Stimulated activated CD4-positive, alpha-beta T cell treated with anti-CD3 and anti-CD28 coated beads, Interleukin-1b, Interleukin-23, amount 100 ng/mL, for 1 hour (primary cell): Measurements from ENCODE around the gene PRELID3B.
"Not testable (repeated sequence)": the region's sequence is repeated elsewhere in the genome, so short reads cannot be mapped to it uniquely, and the experiment has no call there.

ENCODE experiments used
- DNase-seq, 2 donors: peaks; one replicate each; pipeline ENCODE4 v3.0.0-alpha.2; 2020; ENCODE audit warnings: low read depth in 2 of 2

PRELID3B gene

DNA sequence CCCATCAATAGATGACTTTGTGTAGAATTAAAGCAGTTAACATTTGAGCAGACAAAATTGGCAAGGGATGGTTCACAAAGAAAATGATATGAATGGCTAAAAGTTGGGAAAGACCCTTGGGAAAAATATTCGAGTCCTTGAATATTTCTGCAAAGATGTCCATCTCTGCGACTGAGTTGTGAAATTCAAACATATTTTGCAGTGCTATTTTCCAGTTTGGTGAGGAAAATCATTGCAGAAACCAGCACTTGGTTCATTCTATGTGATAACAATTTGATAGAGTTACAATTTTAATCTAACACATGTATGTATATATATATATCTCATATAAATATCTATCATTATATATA lies 6.1 kb upstream of the PRELID3B start:
- no peak for DNase-seq

DNA sequence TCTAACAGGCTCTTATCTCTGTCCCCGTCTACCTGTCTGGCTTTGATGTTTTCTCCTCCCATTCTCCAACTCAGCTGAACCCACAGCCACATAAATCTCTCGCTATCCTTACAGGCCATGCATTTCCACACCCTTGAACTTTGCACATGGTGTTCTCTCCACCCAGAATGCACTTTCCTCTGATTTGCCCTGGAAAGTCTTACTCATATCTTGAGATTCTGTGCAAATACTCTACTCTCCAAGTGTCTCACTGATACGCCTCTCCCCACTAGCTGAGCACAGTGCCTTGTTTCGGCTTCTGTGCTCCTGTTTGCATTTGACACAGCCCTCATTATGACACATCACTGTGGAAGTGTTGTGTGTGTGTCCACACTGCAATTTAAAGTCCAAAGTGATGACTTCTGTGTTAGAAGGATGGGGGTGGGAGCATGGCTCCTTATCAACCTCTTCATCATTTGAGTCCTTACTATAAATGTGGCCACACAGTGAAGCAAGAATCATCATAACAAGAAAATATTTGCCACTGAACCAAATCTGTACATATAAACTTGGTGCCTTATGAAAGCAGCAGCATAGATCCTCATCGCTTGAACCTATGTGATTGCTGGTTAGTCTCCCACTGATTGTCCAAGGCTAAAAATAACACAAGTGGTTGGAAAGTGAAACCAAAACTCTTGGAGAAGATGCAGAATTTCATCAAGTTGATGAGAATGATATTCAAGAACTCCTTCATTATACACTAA lies 5.5 kb upstream of the PRELID3B start:
- no peak for DNase-seq

DNA sequence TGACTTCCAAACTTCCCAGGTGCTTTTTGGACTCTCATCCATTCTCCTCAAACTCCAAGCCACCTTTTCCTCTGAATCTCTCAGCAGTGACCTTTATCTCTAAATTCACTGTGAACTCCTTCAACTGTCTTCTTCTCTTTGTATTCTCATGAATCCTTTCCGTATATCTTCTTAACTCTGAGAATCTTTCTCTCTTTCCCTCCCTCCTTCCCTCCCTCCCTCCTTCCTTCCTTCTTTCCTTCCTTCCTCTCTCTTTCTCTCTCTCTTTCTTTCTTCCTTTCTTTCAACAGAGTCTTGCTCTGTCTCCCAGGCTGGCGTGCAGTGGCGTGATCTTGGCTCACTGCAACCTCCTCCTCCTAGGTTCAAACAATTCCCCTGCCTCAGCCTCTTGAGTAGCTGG lies 4.3 kb upstream of the PRELID3B start:
- DNase-seq: no peak

- DNase-seq: no peak
Observed at GRCh38 chr20:59044796-59045195, 2.2 kb upstream of the PRELID3B start.

DNA sequence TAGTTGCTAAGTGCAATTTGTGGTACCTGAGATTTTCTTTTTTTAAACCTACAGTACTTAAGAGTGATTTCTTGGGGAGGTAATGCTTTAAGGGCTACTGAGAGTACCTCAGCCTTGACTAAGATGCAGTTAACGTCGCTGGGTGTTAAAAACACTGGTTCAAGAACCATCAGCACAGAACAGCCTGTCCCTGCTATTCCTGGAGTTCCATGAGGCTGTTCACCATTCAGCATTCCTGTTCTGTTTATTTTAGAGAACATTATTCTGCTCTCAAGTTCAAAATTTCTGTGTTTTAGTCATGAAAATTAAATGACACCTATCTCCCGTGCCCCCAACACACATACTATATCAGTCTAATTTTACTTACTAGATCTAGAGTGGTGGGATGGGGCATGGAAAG lies 1.7 kb upstream of the PRELID3B start:
- DNase-seq: no peak

DNA sequence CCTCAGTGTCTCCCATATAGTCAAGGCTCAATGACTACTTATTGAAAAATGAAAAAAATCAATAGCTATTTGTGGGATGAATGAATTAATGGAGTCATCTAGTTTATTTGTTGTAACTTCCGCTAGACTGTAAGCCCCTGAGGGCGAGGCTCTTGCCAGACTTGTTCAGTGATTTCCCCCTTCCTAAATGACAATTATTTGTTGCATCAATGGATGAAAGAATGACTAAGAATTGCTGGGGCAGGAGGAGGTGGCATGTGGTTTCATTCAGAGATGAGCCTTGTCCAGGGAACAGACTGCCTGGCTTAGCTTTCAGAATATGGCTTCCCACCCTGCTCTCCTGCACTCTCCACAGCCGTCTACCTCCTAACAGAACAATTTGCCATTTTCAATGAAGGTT lies 1.1 kb upstream of the PRELID3B start:
- no peak for DNase-seq

DNA sequence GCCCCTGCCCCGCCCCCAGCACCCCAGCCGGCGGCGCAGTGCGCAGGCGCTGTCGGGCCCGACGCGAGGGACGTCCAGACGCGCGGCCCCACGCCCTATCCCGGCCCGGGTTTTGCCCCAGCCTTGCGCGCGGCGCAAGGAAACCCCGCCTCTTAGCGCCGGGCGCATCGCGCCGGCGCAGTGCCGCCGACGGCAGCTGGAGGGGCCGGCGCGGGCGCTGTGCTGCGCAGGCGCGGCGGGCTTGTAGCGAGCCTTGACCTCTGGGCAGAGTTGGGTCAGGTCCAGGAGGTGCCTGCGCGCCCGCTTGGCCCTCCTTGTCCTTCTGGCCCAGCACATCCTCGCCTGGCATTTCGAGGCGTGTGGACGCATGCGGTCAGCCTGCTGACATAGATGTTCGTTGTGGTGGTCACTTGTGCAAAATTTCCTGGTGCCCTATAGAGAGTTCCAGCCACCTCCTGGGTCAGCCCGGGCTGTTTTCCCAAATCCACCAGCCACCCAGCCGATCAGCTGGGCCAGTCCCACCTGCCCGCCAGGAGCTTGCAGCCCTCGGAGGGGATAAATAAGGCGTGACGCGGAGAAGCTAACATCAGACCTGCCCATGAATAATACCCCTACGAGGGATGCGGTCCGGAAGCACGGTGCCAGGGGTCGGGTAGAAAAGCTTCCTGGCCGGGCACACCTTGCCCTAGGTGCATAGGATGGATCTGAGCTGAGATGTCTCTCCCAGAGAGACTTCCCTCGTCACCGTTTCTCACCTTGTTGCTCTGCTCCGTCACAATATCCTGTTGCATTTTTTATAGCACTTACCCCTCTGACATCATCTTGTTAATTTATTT lies 428 bp upstream of the PRELID3B start:
- DNase-seq: peak; percentile 90 to 91

DNA sequence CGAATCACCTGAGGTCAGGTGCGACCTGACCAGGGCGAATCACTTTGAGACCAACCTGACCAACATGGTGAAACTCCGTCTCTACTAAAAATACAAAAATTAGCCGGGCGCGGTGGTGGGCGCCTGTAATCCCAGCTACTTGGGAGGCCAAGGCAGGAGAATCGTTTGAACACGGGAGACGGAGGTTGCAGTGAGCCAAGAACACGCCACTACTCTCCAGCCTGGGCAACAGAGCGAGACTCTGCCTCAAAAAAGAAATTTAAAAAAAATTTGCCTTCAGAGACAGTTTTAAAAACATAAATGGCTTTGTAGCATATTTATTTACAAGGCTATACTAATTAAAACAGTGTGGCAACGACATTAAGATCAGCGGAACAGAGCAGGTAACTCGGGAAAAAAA lies 1.1 kb downstream of the PRELID3B start:
- DNase-seq: not testable (repeated sequence)

GRCh38 chr20:59040667-59041066 lies 1.9 kb downstream of the PRELID3B start:
- no peak for DNase-seq

- no peak for DNase-seq
Observed at GRCh38 chr20:59039233-59039632, 3.4 kb downstream of the PRELID3B start.

- no peak for DNase-seq
Observed at GRCh38 chr20:59037386-59037785, 5.2 kb downstream of the PRELID3B start.

DNA sequence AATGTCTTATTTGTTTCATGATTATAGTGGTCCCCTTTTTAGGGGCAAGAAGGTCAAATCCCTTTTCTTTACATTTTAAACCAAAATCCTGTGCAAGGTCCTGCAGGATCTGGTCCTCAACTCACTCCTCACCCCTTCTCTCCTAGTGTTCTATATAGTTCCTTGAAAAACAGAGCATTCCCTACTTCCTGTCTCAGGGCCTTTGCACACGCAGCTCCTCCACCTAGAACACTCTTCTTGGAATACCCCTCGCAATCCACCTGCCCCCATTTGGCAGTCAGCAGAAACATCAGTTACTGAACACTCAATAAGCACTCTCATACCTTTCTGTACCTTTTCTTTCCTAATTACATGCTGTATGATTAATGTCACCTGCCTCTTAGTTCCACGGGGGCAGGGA lies 7.2 kb downstream of the PRELID3B start:
- DNase-seq: no peak

DNA sequence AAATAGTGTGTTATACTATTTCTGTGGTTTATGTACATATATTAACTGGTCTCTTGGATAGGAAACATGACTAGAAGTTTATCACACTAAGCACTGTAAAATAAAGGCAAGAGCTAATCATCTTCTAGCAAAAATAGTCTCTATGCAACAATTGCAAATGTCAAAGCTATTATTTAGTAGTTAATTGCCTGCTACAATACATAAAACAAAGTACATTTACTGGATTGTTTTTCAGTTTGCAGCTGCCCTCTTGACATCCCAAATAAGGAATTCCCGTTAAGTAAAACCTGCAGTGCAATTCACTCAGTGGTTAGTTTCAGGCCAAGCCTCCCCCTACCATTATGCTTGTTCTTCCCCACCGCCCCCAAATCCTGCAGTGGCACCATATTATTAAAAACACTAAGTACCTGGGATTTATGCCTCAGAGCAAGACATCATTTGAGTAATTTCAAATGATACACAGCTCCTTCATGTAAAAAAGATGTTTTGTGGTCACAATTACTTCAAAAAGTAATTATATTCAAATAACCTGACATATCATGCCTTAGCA lies 8.9 kb downstream of the PRELID3B start:
- DNase-seq: no peak

DNA sequence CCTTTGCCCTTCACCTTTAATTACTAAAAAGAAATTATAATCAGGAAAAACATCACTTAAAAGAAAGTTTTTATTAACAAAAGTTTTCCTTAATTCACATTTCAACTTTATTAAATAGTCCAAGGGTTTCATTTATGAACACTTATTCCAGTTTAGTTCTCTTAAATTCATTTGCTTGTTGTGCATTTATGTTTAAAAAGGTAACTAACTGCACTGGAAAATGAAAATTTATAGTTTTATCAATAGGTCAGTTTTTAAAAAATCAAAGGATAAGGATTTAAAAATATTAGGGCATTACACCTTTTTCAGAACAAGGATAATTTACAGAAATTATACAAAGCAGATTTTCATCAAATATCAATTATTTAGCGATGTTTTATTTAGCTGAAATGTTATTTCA lies 9.5 kb downstream of the PRELID3B start:
- DNase-seq: no peak

- no peak for DNase-seq
Observed at GRCh38 chr20:59032713-59033059, 9.9 kb downstream of the PRELID3B start.

GRCh38 chr20:59032023-59032712 lies 10.4 kb downstream of the PRELID3B start, which contains the start of gene ATP5F1E:
ATP5F1E (minus strand) TSS chr20:59032335; CDS start chr20:59032251, 84 bp downstream.
- peak; percentile 93 to 96 for DNase-seq

GRCh38 chr20:59031564-59032022 lies 11.0 kb downstream of the PRELID3B start:
- DNase-seq: no peak

GRCh38 chr20:59030911-59031563 lies 11.5 kb downstream of the PRELID3B start:
- DNase-seq: no peak

DNA sequence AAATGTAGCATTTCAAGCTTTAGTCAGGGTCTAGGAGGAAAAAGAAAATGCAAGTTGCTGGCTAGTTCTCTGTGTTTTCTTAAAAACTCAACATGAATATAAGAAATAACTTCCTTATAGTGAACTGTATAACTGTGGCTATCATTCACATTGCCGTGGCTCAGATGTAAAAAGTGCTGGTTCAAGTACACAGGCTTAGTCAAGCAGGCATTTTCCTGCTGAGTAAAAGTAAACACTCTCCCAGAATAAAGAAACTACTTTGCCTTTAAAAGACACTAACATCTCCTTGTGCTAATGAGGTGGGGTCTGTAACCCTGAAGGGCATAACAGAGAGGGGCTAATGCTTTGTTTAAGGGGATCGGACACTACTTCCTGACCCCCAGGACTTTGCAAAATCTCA lies 13.8 kb downstream of the PRELID3B start:
- DNase-seq: no peak

- no peak for DNase-seq
Observed at GRCh38 chr20:59027741-59028320, 14.8 kb downstream of the PRELID3B start.
